Measurements from ENCODE around the gene CTXN2.

Gene CTXN2

GRCh38 chr15:48225771-48226170, 34.3 kb downstream of the CTXN2 start:
- DNase-seq: no peak

GRCh38 chr15:48230498-48230897, 39.0 kb downstream of the CTXN2 start:
- DNase-seq: no peak

GRCh38 chr15:48233246-48233645, 41.8 kb downstream of the CTXN2 start:
- DNase-seq: peak; percentile 10

- no peak for DNase-seq
Measured at GRCh38 chr15:48239334-48239733, 47.9 kb downstream of the CTXN2 start.

GRCh38 chr15:48242015-48242414, 50.5 kb downstream of the CTXN2 start:
- no peak for DNase-seq

- no peak for DNase-seq
Measured at GRCh38 chr15:48242535-48242934, 51.1 kb downstream of the CTXN2 start.

GRCh38 chr15:48244921-48245320, 53.5 kb downstream of the CTXN2 start:
- DNase-seq: no peak

- no peak for DNase-seq
Measured at GRCh38 chr15:48248414-48248813, 56.9 kb downstream of the CTXN2 start.

- DNase-seq: peak; percentile 33
Measured at GRCh38 chr15:48250640-48251076, 59.2 kb downstream of the CTXN2 start.

GRCh38 chr15:48253172-48253571, 61.7 kb downstream of the CTXN2 start:
- no peak for DNase-seq
